IMR-90 (cell line): Measurements from ENCODE around the gene TEX11.
"Not testable (repeated sequence)": the region's sequence is repeated elsewhere in the genome, so short reads cannot be mapped to it uniquely, and the experiment has no call there.

Source experiments
- BHLHE40 ChIP-seq: fragments of 150-350 bp; IDR thresholded peaks from 2 replicates; pipeline ENCODE4 v1.6.1; 2016; ENCODE audit warnings: mild to moderate bottlenecking, low read depth, low read length
- CEBPB ChIP-seq: IDR thresholded peaks from 2 replicates; pipeline ENCODE4 v1.6.1; 2012; ENCODE audit warnings: low read depth, low read length, improper control_type of control experiment
- CHD1 ChIP-seq: IDR thresholded peaks from 2 replicates; pipeline ENCODE4 v1.6.1; 2012; ENCODE audit warnings: low read depth, low read length, improper control_type of control experiment
- CTCF ChIP-seq: conservative IDR thresholded peaks from 2 replicates; pipeline ENCODE4 v1.5.1; 2012; ENCODE audit warnings: mild to moderate bottlenecking, low read depth, low read length, improper control_type of control experiment
- ELK1 ChIP-seq: fragments of 150-350 bp; IDR thresholded peaks from 2 replicates; pipeline ENCODE4 v1.6.1; 2016; ENCODE audit warnings: low read depth, mild to moderate bottlenecking, low read length, moderate library complexity, borderline replicate concordance
- FOS ChIP-seq: fragments of 150-350 bp; IDR thresholded peaks from 2 replicates; pipeline ENCODE4 v1.6.1; 2016; ENCODE audit warnings: low read depth, low read length
- NFE2L2 ChIP-seq: fragments of 150-350 bp; IDR thresholded peaks from 2 replicates; pipeline ENCODE4 v1.6.1; 2016; ENCODE audit warnings: low read depth, mild to moderate bottlenecking, low read length
- POLR2A ChIP-seq: IDR thresholded peaks from 2 replicates; pipeline ENCODE4 v1.6.1; 2012; ENCODE audit warnings: mild to moderate bottlenecking, low read depth, low read length
- RAD21 ChIP-seq: IDR thresholded peaks from 2 replicates; pipeline ENCODE4 v1.6.1; 2012; ENCODE audit warnings: low read length, improper control_type of control experiment
- RCOR1 ChIP-seq: IDR thresholded peaks from 2 replicates; pipeline ENCODE4 v1.6.1; 2012; ENCODE audit warnings: mild to moderate bottlenecking, low read length, improper control_type of control experiment; ENCODE audit not compliant: insufficient replicate concordance
- RFX5 ChIP-seq: IDR thresholded peaks from 2 replicates; pipeline ENCODE4 v1.8.0; 2012; ENCODE audit warnings: low read depth, mild to moderate bottlenecking, low read length, moderate library complexity

GRCh38 chrX:70679455-70679854 lies 229.1 kb downstream of the TEX11 start:
- not testable (repeated sequence) for TF ChIP-seq POLR2A, CTCF, CEBPB, CHD1, RAD21, FOS, BHLHE40, RFX5, RCOR1, NFE2L2, ELK1
